Activated CD4-positive, CD25-positive, alpha-beta regulatory T cell treated with anti-CD3 and anti-CD28 coated beads, Interleukin-2, amount 50 U/mL, for 24 hours (primary cell): ENCODE data around the gene KLC1.
A peak's percentile ranks its signal among the peaks of the same experiment; 100 is the strongest.
"Not testable (repeated sequence)": the region's sequence is repeated elsewhere in the genome, so short reads cannot be mapped to it uniquely, and the experiment has no call there.

Experiments used
- ATAC-seq, 2 donors: fragments of 150-1000 bp; cut with Tn5 transposase; one replicate each; pipeline ENCODE4 v1.10.0; 2021; ENCODE audit warnings: mild to moderate bottlenecking in 1 of 2, moderate library complexity in 1 of 2

KLC1 gene

DNA sequence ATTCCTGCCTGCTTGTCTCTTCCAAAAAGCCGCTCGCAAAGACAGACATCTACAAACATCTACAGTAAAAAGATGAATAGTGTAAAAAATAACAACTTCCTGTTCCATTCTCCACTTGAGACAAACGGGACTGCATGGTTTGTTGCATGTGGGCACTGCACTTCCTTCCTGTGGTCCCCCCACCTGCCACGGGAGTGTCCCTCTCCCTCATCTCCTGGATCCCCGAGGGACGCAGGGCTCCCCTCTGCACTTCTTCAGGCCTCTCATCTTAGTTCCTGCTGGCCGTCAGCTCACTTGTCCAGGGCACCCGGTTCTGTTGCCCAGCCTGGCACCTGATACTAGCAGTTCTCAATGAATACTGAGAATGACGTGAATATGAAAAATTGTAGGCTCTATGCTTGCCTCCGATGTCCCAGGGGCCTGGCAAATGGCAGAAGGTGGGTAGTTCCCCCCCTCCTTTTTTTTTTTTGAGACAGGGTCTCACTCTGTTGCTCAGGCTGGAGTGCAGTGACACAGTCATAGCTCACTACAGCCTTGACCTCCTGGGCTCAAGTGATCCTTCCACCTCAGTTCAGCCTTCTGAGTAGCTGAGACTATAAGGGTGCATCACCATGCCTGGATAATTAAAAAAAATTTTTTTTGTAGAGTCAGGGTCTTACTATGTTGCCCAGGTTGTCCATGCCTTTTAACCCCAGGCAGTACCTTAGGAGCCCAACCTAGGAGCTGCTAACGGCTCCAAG is 3.5 kb upstream of the KLC1 start:
- ATAC-seq = no peak

DNA sequence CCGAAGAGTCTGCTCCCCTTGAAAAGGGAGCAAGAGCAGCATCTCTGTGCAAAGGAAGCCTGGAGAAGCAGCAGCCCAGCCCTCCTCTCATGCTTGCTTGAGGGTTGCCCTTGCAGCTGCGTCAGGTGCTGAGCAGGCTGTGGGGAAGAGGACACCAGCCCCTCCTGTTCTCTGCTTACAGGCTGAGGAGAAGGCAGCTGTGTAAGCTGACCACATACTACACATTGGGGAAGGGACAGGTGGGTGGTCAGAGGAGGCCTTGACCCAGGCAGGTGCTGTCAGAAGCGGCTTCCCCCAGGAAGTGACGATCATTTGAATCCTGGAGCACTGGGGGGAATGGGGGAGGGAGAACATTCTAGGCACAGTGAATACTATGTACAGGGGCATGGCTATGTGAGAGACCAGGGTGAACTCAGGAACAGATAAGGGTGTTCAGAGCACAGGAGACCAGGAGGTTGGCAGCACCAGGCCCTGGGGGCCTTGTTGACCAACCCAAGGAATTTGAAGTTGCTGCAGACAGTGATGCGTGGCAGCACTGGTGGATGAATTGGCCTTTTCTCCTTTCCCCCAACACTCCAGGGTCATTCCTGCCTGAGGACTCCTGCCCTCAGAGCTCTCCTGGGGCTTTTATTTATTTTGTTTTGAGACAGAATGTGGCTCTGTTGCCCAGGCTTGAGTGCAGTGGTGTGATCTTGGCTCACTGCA is 2.7 kb upstream of the KLC1 start:
- ATAC-seq = no peak

DNA sequence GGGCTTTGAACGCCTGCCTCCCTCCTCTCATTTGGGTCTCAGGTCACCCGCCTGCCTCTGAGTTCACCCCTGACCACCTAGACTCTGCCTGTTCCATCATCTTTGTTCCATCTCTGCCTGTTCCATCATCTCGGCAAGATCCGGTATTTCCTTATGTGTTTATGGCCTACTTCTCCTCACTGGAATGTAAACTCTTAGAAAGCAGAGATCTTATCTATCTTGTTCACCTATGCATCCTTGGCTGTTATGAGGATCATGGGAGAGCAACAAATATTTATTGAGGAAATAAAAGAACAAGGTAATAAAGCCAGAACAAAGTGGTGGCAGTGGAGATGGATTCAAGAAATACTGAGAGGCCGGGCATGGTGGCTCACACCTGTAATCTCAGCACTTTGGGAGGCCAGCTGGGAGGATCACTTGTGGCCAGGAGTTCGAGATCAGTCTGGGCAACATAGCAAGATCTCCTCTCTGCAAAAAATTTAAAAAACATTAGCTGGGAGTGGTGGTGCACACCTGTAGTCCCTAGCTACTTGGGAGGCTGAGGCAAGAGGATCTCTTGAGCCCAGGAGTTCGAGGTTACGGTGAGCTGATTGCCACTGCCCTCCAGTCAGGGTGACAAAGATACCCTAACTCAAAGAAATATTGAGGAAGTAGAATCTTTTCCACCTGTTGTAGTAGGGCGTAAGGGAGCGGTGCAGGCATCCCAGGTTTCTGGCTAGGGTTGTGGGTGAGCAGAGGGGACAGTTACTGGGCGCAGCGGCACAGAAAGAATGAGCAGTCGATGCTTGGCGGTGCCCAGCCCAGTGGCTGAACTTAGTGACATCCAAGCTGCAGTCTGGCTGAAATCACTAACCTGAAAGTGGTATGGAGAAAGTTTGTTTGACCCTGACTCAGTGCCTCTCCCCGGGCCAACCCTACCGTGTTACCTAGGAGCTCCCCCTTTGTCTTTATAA is 1.7 kb upstream of the KLC1 start:
- no peak for ATAC-seq

DNA sequence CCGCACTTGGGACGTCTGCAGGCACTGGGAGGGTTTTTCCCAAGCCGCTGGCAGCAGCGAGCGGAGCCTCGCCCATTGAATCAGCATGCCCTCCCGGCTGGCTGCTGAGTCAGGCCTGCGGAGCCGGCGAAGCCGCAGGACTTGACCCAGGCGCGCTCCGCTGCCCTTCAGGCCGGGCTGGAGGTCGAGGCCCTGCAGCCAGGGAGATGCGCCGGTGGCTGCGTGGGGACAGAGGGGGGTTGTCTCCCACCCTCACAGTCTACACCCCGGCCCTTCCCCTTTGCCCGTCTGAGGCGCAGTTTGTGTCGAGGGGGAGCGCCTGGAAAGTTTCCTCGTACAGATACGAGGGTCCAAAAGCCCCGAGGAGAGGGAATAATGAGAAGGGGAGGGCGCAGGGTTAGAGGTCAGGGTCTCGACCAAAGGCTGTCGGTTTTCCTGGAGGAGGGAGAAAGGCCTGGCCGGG is 759 bp upstream of the KLC1 start:
- no peak for ATAC-seq

DNA sequence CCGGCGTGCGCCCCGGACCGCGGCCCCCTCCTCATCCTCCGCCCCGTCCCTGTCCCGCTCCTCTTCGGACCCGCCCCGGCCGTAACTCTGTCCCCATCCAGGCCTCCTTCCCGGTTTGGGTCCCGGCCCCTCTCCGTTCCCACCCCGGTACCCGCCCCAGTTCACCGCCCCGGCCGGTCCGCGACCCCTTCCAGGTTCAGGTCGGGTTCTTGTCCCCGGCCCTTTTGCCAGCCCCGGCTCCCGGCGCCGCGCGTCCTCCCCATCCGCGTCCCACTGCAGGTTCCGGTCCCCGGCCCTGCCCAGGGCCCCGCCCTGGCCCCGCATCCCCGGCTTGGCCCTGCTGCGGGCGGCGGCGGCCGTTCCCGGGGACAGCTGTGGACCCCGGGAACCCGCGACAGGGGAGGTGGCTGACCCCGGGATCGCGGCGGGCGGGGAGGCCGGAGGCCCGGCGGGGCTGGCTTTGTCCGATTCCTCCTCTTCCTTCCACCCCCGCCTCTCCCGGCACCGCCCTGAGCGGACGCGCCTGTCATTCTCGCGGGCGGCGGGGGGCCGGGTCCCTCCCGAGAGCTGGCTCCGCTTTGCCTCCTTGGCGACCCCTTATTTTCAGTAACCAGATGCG is 601 bp downstream of the KLC1 start:
- ATAC-seq = peak; percentile 59 to 60

DNA sequence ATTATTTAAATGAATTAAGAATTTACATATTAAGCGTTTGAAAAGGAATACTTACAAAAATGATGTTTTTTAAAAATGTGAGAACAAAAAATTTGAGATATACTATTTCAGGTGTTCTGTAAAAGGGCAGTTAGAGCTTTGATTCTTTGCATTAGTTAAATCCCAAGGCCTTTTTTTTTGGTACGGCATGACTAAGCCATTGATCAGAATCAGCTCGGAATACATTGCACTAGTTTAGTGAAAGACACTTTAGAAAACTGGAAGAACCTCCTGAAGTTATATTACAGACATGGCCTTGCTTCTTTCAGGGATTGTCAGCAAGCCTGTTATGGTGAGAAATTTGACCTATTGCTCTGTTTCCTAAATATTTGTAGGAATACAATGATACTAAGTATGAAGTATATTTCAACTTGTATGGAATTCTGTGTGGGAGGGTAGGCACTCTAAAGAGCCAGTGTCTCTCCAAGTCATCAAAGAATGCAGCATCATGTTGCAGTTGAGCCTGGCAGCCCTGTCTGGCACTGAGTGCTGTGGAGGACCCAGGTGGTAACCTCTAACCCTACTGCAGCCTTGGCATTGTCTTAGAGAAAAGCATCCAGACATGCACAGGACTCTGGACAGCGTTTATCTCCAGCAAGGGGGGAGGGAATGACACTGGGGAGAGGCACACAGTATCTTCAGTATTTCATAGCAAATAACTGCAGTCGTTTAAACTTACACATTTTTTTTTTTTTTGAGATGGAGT is 1.5 kb downstream of the KLC1 start:
- no peak for ATAC-seq

DNA sequence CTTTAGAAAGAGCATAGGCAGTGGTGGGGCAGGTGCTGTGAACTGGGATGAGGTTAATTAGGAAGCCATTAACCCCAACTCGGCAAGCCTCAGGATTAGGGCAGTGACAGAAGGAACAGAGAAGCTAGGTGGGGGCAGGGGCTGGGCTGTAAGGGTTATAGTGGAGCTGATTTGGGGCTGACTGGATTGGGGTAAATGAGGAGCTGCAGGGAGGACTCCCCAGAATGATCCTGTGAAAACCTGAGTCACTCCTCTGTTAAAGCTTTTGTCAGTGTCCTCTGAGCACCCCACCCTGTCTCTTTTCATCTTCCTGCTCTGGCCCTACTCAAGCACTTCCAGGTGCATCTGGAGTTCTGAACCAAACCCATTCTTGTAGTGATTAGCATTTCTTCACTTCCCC is 4.4 kb downstream of the KLC1 start:
- no peak for ATAC-seq

DNA sequence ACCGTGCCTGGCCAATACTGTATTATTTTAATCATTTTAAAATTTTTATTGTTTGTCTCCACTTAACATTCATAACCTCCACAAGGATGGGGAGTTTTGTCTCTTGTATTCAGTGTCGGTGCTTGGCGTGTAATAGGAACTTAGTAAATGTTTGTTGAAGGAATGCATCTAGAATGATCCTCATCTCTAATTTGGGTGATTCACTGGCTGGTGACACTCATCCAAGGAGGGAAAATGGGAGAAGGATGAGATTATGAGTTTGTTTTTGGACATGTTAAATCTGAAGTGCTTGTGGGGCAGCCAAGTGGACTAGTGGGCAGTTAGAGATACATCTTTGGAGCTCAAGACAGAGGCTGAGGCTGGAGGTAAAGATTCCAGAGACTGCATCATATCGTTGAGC is 5.1 kb downstream of the KLC1 start:
- no peak for ATAC-seq

DNA sequence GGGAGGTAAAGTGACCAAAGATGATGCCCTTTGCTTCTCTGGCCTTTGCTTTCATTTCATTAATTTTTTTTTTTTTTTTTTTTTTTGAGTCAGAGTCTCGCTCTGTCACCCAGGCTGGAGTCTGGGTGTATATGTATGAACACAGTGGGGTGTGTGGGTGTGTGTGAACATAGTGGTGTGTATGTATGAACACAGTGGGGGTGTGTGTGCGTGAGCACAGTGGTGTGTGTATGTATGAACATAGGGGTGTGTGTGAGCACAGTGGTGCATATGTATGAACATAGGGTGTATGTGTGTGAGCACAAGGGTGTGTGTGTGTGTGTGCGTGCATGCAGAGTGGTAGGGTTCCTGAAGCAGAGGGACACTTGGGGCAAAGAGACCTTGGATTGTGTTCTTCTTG is 9.6 kb downstream of the KLC1 start:
- peak; percentile 46 to 77 for ATAC-seq

DNA sequence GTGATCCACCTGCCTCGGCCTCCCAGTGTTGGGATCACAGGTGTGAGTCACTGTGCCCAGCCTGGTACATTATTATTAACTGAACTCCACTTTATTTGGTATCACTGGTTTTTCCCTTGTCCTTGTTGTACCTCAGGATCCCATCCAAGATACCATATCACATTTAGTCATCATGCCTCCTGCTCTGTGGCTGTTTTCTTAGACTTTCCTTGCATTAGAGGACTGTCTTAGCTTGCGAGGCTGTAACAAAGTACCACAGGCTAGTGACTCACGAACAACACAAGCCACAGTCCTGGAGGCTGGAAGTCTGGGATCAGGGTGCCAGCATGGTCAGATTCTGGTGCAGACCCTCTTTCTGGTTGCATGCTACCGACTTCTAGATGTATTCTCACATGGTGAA is 12.2 kb downstream of the KLC1 start:
- ATAC-seq = no peak

DNA sequence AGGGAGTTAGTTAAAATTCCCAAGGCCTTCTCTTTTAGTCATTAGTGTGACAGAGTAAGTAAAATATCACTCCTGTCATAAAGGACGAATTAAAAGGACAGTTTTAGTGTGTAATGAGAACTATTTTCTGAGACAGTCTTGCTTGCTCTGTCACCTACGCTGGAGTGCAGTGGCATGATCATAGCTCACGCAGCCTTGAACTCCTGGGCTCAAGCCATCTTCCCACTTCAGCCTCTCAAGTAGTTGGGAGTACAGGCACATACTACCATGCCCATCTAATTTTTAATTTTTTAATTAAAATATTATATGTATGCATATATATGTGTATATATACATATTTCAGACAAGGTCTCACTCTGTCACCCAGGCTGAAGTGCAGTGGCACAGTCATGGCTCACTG is 17.2 kb downstream of the KLC1 start:
- ATAC-seq = no peak

DNA sequence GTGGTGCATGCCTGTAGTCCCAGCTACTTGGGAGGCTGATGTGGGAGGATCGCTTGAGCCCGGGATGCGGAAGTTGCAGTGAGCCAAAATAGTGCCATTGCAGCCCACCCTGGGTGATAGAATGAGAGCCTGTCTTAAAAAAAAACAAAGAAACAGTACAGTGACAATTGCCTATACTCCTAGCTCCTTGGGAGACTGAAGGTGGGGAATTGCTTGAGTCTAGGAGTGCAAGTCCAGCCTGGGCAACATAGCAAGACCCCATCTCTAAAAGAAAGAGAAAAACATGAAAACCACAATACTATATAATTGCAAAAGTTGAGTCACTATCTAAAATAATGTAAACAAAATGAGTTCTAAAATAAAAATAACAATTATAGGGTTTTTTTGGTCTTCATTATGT is 20.0 kb downstream of the KLC1 start:
- no peak for ATAC-seq

DNA sequence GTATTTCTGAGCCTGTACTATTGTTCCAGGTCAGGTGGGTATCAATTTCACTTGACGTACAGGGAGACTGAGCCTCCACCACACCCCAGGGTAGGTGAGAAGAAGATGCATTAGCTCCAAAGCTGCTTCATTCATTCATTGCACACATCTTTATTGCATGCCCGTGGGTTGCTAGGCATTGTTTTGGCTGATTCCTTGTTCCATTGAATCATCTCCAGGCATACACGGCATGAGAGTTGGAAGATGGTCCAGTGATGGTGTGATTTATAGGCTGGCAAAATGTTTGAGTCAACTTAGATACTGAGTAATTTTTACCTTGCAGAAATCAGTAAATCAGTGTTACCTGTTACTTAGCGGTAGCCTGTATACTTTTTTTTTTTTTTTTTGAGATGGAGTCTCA is 21.2 kb downstream of the KLC1 start:
- no peak for ATAC-seq

DNA sequence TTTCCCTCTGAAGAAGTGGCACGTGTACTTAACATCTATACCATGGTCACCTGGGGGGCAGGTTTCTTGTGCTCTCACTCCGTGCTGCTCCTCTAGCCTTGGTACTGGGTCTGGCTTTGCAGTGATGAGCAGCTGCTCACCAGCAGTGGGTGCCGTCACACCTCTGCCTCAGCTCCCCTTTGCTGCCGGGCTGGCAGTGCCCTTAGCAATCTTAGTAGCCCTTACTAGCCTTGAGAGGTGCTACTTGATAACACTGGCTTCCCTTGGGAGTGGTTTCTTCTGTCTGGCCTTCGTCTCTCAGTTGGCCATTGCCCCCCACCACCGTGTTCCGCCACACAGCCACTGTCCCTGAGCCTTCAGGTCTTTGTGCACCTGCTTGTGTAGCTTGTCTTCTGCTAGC is 22.6 kb downstream of the KLC1 start:
- no peak for ATAC-seq

DNA sequence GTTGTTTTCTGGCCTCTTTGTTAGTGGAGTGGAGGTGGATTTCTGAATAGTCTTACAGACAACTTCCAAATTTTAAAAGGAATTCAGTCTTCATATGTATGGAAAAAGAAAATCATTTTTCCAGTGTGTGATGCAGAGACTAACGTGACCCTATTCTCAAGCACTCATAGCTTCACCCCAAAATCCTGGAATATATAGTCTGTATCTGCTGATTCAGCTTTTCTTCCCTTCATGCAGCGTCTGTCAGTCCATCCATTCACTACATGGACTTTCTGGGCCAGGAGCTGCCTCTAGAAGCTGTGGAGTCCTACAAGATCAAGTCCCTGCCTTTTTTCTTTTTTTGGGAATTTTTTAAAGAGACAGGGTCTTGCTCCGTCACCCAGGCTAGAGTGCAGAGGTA is 23.8 kb downstream of the KLC1 start:
- no peak for ATAC-seq

DNA sequence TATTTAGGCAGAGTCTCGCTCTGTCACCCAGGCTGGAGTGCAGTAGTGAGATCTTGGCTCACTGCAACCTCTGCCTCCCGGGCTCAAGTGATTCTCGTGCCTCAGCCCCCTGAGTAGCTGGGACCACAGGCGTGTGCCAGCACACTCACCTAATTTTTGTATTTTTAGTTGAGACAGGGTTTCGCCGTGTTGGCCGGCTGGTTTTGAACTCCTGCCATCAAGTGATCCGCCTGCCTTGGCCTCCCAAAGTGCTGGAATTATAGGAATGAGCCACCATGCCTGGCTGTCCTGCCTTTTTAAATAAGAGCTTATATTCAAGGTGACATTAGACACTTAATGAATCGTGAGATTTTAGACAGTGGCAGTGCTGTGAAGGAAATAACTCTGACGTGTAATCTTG is 24.3 kb downstream of the KLC1 start:
- not testable (repeated sequence) for ATAC-seq

DNA sequence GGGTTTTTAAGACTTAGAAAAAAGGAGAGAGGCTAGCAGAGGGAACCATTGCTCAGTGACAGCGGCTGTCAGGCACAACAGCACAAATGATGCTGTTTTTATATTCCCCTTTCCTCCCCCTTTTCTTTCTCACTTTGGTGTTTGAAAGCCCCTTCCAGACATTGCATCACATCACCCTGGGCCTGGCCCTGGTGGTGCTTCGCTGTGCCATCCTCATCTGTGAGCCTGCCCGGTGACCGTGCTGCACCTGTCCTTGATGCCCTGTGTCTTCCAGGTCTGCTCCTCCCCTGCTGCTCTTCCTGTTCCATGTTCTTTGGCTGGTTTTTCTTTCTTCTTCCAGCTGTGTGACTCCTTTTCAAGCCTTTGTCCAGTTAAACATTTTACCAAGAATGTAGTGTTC is 24.8 kb downstream of the KLC1 start:
- ATAC-seq = no peak

DNA sequence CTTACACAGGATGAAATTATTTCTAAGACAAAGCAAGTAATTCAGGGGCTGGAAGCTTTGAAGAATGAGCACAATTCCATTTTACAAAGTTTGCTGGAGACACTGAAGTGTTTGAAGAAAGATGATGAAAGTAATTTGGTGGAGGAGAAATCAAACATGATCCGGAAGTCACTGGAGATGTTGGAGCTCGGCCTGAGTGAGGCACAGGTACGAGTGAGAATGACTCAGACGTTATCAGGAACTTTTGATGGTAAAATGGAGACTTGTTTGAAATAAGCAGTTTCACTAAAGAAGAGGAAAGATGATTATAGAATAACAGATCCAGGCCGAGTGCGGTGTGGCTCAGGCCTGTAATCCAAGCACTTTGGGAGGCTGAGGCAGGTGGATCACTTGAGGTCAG is 25.6 kb downstream of the KLC1 start:
- ATAC-seq = no peak

DNA sequence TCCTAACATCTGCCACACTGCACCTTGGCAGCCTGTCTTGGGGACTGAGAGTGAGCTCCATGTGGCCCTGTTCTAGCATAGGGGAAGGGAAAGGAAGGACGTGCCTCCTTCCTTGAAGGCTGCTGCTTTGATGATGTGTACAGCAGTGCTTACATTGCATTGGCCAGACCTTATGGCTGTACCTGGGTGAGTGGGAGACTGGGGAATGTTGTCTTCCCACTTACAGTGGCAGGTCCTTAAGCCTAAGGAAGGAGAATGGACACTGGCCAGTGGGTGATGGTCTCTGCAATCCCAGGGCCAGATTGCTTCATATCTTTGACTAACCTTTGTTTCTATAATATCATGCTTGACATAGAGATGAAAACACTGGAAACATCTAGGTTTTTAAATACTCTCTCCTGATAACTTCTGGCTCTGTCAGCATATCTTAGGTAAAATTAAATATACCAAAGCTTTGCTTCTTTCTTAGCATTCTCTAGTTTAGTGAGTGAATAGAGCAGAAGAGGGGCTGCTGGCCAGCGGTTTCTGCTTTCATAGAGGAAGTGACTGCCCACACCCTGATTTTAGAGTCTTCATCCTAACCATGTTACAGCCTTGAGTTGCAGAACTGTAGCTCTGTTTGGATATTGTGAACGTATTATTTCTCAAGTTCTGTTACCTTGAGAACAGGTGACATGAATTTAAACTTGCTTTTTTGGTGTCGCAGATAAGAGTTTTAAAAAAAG is 27.2 kb downstream of the KLC1 start:
- ATAC-seq = no peak

DNA sequence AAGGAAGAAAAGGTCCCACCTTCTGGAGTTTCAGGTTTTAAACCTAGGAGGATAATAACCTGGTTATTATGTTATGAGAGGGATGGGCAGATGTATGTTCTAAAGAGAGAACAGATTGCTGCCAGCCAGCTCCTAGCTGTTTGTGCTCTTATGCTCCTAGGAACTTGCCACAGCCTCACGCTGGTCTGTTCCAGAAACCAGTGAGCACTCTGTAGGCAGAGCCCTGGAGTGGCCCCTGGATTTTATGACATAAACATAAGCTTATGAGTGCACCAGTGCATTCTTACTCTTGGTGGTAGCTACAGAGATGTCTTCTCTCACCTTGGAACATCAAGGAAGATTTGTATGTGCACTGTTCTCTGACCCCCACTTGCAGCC is 27.7 kb downstream of the KLC1 start:
- no peak for ATAC-seq

DNA sequence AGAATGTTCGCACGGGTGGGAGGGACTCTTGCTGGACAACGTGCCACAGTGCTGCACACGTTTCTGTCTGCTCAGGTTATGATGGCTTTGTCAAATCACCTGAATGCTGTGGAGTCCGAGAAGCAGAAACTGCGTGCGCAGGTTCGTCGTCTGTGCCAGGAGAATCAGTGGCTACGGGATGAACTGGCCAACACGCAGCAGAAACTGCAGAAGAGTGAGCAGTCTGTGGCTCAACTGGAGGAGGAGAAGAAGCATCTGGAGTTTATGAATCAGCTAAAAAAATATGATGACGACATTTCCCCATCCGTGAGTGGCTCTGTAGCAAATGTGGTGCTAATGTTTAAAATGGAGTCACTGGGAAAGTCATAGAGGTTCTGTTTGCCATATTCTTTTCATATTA is 28.5 kb downstream of the KLC1 start:
- ATAC-seq = no peak

DNA sequence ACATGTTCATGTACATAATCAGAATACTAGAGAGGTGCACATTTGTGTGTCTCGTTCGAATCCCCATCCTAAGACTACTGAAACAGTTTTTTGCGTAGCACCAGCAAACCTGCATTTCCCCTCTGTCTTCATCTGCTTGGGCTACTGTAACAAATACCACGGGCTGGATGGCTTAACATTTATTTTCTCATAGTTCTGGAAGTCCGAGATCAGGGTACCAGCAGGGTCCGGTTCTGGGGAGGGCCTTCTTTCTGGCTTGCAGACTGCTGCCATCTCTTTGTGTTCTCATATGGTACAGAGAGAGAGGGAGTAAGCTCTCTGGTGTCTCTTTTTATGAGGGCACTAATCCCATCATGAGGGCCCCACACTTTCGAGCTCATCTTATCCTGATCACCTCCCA is 30.6 kb downstream of the KLC1 start:
- ATAC-seq = no peak
